Stimulated activated CD8-positive, alpha-beta memory T cell treated with anti-CD3 and anti-CD28 coated beads, Interleukin-15, amount 100 ng/mL, for 4 hours (primary cell): ENCODE results near the gene TYMP.
"Not testable (repeated sequence)": the region's sequence is repeated elsewhere in the genome, so short reads cannot be mapped to it uniquely, and the experiment has no call there.

Source experiments
- DNase-seq, 2 donors: peaks; one replicate each; pipeline ENCODE4 v3.0.0-alpha.2; 2020; ENCODE audit warnings: low read depth in 2 of 2

Gene TYMP

DNA sequence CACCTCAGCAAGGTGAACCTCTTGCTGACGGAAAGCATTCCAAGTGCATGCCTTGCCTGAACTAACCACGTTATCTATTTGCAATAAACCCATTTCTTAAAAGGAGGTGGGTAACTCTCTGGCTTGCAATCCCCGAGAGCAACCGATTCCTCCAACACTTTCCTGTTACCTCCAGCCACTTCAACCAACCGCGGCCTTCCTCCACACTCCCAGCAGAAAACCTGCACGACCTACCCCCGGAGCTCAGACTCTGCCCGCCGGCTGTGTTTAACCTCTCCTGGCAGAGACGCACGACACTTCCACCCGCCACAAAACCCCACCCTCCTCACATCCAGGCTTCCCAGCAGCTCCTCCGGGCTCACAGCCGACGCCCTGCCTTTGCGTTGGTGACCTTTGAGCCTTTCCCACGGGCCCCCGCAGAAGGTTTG lies 5.1 kb downstream of the TYMP start:
- no peak for DNase-seq

DNA sequence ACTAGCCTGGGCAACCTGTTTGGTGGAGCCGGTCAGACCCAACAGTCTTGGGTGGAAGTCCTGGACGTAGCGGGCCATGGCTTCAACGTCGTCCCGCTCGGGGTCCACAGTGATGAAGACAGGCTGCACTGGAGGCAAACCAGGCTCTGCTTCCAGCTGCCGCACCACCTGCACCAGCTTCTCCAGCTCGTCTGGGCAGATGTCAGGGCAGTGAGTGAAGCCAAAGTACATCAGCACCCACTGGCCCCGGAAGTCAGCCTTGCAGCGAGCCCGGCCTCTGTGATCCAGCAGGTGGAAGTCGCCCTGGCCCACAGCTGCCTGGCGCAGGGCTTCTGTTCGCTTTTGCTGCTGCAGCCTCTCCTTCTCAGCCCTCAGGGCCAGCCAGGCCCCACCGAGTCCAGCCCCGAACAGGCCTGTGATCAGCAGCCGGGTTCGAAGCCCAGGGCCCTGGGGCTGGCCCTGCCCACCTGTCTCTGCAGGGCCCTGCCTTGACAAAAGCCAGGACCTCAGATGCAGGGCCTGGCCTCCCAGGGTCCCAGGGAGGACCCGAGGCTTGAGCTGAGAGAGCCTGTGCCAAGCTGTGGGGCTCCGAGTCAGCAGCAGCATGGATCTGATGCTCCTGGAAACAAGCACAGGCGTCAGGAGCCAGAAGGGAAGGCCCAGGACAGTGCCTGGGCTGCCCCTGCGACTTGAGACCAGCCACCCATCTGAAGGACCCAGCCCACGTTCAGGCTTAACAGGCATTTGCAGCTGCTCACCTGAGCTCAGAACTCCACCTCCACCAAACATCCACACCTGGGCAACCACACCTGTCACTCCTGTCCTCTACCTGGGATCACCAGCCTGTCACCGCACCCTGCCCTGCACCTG lies 5.8 kb downstream of the TYMP start:
- no peak for DNase-seq

DNA sequence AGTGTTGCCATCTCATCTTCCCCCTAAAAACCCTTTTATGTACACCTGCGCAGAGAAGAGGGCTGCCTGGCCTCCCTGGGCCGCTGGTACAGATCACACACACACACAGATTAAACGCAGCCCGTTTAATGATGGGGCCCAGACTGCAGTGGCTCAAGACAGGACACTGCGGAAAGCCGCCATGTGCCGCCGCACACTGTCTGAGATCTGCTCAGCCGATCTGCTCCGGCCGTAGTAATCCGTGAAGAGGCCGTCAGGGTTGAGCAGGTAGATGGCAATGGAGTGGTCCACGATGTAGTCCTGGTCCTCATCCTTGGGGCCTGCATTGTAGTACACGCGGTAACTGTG lies 6.4 kb downstream of the TYMP start:
- no peak for DNase-seq

DNA sequence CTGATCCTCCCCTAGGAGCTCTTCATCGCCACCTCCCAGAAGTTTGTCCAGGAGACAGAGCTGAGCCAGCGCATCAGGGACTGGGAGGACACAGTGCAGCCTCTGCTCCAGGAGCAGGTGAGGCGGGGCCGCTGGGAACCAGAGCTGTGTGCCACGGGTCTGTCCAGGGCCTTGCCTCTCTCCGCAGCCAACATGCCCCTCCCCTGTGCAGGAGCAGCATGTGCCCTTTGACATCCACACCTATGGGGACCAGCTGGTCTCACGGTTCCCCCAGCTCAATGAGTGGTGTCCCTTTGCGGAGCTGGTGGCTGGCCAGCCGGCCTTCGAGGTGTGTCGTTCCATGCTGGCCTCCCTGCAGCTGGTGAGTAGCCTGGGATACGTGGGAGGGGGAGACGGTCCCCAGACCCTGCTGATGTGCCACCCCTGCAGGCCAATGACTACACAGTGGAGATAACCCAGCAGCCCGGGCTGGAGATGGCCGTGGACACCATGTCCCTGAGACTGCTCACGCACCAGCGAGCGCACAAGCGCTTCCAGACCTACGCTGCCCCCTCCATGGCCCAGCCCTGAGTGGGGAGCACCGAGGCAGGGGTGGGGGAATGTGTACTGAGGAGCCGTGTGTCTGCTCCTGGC lies 6.9 kb downstream of the TYMP start:
- DNase-seq, result no peak

- DNase-seq, result no peak
Measured at GRCh38 chr22:50522208-50522805, 7.5 kb downstream of the TYMP start.

GRCh38 chr22:50521710-50522109 lies 8.1 kb downstream of the TYMP start:
- no peak for DNase-seq

DNA sequence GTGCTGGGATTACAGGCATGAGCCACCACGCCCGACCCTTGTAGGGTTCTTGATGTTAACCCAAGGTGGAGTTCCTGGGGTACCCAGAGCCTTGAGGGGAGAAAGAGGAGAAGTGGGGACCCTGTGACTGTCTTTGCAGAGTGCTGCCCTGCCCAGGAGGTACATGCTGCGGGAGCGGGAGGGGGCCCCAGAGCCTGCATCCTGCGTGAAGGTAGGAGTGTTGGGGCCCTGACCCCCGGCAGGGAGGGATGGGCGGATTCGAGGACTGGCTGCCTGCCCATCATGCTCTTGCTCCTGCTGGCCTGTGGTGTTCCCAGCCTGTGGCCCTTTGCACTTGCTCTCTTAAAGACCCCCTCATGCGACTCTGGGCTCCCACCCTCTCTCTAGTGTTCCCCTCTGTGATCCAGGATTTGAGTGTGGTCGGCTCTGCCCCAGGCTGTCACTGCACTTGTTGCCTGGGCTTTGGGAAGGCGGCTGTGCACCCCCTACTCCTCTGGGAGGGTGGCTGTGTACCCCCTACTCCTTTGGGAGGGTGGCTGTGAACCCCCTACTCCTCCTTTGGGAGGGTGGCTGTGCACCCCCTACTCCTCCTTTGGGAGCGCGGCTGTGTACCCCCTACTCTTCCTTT lies 8.9 kb downstream of the TYMP start:
- no peak for DNase-seq

- not testable (repeated sequence) for DNase-seq
Measured at GRCh38 chr22:50520184-50520583, 9.6 kb downstream of the TYMP start.

- no peak for DNase-seq
Measured at GRCh38 chr22:50519151-50519550, 10.7 kb downstream of the TYMP start.

- DNase-seq, result no peak
Measured at GRCh38 chr22:50518606-50519005, 11.2 kb downstream of the TYMP start.

DNA sequence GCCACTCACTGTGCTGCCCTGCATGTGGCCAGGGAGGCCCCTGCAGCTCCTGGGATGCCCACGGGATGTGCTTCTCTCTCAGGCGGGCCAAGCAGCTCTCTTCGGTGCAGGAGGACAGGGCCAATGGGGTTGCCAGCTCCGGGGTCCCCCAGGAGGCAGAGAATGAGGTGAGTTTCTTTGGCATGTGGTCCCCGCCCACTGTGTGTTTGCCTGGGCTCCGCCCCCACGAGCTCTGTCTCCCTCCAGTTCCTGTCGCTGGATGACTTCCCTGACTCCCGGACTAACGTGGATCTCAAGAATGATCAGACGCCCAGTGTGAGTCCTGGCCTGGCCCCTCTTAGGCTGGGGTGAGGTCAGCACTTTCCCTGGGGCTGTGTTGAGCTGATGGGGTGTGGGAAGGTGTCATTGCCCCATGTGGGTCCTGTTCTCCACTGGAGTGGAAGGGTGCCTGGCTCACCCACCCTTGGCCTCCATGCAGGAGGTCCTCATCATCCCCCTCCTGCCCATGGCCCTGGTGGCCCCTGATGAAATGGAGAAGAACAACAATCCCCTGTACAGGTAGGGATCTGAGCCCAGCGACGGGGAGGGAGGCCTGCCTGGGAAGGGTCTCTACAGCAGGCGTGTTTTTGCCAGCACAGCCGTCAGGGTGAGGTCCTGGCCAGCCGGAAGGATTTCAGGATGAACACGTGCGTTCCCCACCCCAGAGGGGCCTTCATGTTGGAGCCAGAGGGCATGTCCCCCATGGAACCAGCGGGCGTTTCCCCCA lies 12.1 kb downstream of the TYMP start:
- DNase-seq, result no peak

- no peak for DNase-seq
Measured at GRCh38 chr22:50516891-50517290, 12.9 kb downstream of the TYMP start.

DNA sequence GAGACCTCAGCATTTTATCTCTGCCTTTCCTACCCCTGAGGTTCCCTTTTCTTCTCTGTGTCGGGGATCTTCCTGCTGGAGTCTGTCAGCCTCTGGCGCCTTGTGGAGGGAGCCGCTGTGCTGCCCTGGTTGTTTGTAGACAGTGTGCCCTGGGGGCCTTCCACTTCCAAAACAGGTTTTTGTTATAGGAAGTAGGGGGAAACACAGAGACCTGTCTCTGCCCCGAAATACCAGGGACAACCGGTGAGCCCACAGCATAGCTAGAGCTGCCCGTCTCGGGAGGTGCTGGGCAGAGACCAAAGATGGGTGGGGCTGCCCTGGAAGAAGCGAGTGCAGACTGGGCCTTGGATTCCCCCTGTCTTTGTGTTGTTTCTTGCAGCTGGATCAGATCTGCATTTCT lies 13.7 kb downstream of the TYMP start:
- no peak for DNase-seq

DNA sequence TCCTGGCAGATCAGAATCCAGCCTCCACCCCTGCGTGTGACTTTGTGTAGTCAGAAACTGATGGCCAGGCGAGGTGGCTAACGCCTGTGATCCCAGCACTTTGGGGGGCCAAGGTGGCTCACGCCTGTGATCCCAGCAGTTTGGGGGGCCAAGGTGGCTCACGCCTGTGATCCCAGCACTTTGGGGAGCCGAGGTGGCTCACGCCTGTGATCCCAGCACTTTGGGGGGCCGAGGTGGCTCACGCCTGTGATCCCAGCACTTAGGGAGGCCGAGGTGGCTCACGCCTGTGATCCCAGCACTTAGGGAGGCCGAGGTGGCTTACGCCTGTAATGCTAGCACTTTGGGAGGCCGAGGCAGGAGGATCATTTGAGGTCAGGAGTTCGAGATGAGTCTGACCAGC lies 16.6 kb downstream of the TYMP start:
- no peak for DNase-seq

GRCh38 chr22:50508897-50509296 lies 20.9 kb downstream of the TYMP start:
- no peak for DNase-seq

- peak; percentile 96 to 97 for DNase-seq
Measured at GRCh38 chr22:50507991-50508884, 21.6 kb downstream of the TYMP start, which contains the start of gene NCAPH2. TSS of gene NCAPH2 (plus strand) at chr22:50508224. CDS start at chr22:50508338, 114 bp downstream.

- DNase-seq, result peak; percentile 84 to 91
Measured at GRCh38 chr22:50507421-50507990, 22.3 kb downstream of the TYMP start, which contains the start of gene LMF2. TSS of gene LMF2 (minus strand) at chr22:50507702. CDS start at chr22:50507675, 27 bp downstream.

DNA sequence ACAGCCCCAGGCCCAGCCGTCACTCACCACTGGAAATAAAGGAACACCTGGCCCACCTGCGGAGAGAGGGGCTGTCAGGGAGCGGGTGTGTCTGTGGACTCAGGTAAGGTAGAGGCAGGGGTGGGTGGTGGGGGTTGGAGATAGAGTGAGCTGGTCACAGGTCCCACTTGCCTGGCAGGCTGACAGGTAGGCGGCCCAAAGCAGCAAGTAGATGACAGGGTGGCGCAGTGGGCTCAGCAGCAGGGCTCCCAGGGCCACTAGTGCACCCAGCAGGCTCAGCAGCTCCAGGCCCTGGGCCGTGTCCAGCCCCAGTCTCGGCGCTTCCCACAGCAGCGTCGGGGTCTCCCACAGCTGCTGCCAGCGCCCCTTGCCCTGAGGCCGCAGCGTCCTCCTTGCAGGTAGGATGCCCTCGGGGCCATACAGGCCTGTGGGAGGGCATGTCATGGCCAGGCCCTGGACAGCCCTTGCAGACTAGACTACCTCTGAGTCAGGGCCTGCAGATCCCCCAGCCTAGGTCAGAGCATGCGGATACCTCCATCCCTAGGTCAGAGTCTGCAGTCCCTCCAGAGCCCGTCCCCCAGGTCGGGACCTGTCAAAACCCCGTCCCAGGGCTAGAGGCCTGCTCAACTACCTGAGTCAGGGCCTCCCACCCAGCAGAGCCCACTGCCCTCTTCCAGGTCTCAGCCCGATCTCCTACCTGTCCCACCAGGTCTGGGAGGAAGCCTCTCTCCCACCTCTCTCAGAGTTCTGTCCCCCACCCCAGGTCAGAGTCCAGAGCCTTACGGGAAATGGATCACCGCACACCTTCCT lies 23.0 kb downstream of the TYMP start:
- DNase-seq, result no peak
